ENCODE data around the gene SLC6A6.

Gene SLC6A6

DNA sequence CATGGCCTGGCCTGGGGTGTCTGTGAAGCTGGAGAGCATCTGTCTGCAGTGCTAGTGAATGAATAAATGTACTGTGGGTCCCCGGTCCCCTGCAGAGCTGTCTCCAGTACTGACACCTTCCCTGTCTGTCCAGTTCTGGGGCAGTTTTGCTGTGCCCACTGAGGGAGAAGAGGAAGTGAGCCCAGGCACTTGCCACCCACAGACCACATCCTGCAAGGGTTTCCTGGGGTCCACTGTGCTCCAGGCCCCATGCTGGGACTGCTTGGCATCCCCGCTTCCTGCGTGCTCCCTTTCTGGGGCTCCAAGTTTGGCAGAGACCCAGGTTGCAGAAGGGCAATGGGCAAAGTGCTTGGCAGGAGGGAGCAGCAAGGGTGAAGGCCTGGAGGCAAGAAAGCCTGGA, 4.9 kb upstream of the SLC6A6 start:
- H3K4me3 ChIP-seq (ENCODE audit: low read length): no peak overlapping the region
- DNase-seq (ENCODE audit: low read depth): no peak
- no peak for TF ChIP-seq CTCF (conservative IDR thresholded peaks at IDR 0.05; ENCODE audit: low read depth, low read length)

DNA sequence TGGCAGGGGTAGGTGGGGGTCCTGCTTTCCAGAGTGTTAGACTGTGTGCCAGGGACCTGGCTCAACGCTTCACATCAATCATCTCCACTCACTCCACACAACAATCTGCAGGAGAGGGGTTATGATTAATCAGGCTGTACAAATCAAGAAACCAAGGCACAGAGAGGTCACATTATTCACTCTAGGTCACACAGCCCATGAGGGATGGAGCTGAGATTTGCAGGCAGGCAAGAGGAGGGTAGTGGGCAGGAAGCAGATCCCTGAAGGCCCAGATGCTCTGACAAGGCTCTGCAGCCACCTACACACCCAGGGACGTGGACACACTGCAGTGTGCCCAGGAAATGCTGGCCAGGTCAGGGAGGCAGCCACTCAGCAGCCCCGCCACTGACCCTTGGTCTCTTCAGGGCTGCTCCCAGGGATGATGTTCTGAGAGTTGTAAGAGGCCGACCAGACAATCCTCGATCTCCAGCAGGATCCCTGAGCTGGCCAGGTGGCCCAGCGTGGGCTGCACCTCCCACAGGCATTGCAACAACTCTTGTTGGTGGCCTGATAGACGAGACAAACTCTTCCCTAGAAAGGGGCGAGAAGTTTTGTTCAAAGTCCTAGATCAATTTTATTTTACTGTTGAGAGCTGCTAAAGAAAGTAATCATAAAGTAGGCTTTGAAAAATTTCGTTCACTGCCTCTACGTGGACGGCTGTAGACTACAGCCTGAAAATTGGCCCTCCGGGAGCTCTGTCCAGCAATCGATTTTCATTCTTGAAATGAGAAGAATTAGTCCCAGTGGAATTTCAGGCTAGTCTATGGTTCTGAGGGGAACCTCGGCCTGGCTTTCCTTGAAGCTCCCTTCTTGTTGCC, 4.2 kb upstream of the SLC6A6 start:
- no peak overlapping the region for H3K4me3 ChIP-seq (ENCODE audit: low read length)
- no peak for DNase-seq (ENCODE audit: low read depth)
- TF ChIP-seq CTCF (conservative IDR thresholded peaks at IDR 0.05; ENCODE audit: low read depth, low read length): no peak

GRCh38 chr3:14398797-14399106, 3.7 kb upstream of the SLC6A6 start:
- no peak overlapping the region for H3K4me3 ChIP-seq (ENCODE audit: low read length)
- DNase-seq (ENCODE audit: low read depth): no peak
- TF ChIP-seq CTCF (conservative IDR thresholded peaks at IDR 0.05; ENCODE audit: low read depth, low read length): no peak

GRCh38 chr3:14401692-14402303, 608 bp upstream of the SLC6A6 start:
- TF ChIP-seq CTCF (conservative IDR thresholded peaks at IDR 0.05; ENCODE audit: low read depth, low read length): no peak
- H3K4me3 ChIP-seq (ENCODE audit: low read length): peak overlapping the region; percentile 78
- DNase-seq (ENCODE audit: low read depth): no peak

DNA sequence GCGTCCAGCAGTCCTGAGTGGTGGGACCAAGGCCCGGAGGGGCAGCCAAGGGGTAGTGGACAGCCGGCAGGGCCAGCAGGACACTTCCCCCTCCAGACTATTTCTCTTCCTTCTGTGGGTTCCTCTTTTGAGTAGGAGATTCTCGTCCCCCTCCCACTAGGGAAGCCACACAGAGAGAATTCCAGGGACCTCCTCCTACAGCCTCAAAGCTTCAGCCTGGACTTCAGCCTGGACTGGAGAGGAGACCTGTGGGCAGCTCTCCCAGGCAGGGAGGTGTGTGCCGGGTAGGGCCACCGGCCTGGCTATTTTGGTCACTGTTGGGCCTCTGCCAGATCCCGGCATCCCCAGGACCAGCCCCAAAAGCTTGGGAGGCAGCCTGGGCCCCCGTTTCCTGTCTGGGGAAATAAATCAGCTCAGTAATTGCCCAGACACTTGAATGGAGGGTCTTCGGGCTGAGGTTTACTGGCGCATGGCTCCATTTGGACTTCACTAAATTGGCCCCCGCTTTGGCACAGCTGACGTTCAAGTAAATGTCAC, 1.3 kb downstream of the SLC6A6 start:
- H3K4me3 ChIP-seq (ENCODE audit: low read length): peak overlapping the region; percentile 78
- TF ChIP-seq CTCF (conservative IDR thresholded peaks at IDR 0.05; ENCODE audit: low read depth, low read length): no peak
- no peak for DNase-seq (ENCODE audit: low read depth)

GRCh38 chr3:14404186-14404585, 1.8 kb downstream of the SLC6A6 start:
- H3K4me3 ChIP-seq (ENCODE audit: low read length): peak overlapping the region; percentile 78
- no peak for TF ChIP-seq CTCF (conservative IDR thresholded peaks at IDR 0.05; ENCODE audit: low read depth, low read length)
- no peak for DNase-seq (ENCODE audit: low read depth)

All from retinal pigment epithelial cell (primary cell).